Activated CD4-positive, alpha-beta T cell treated with anti-CD3 and anti-CD28 coated beads for 4 hours (primary cell): ENCODE results near the gene BICRAL.
"Not testable (repeated sequence)": the region's sequence is repeated elsewhere in the genome, so short reads cannot be mapped to it uniquely, and the experiment has no call there.

Experiments
- DNase-seq, 2 donors: peaks; one replicate each; pipeline ENCODE4 v3.0.0-alpha.2; 2020

BICRAL gene

GRCh38 chr6:42851599-42851998 is 69.7 kb downstream of the BICRAL start:
- no peak for DNase-seq

- DNase-seq, result no peak
Observed at GRCh38 chr6:42860036-42860435, 78.2 kb downstream of the BICRAL start.

GRCh38 chr6:42860481-42860880 is 78.6 kb downstream of the BICRAL start:
- DNase-seq, result no peak

GRCh38 chr6:42864602-42865001 is 82.8 kb downstream of the BICRAL start:
- no peak for DNase-seq

- DNase-seq, result no peak
Observed at GRCh38 chr6:42870145-42870936, 88.5 kb downstream of the BICRAL start.

- no peak for DNase-seq
Observed at GRCh38 chr6:42871711-42872110, 89.9 kb downstream of the BICRAL start.

- DNase-seq, result no peak
Observed at GRCh38 chr6:42873313-42873712, 91.5 kb downstream of the BICRAL start.

GRCh38 chr6:42877695-42878094 is 95.8 kb downstream of the BICRAL start:
- no peak for DNase-seq

GRCh38 chr6:42879372-42880239 is 97.8 kb downstream of the BICRAL start, which contains the start of gene RPL7L1:
Gene RPL7L1 (plus strand): TSS chr6:42879616. CDS start chr6:42879911, 295 bp downstream.
- peak; percentile 77 to 85 for DNase-seq

GRCh38 chr6:42880240-42880817 is 98.5 kb downstream of the BICRAL start:
- DNase-seq, result not testable (repeated sequence)

GRCh38 chr6:42880871-42881270 is 99.0 kb downstream of the BICRAL start:
- not testable (repeated sequence) for DNase-seq

GRCh38 chr6:42885702-42886101 is 103.8 kb downstream of the BICRAL start:
- no peak for DNase-seq

- DNase-seq, result not testable (repeated sequence)
Observed at GRCh38 chr6:42888201-42888600, 106.3 kb downstream of the BICRAL start.

- no peak for DNase-seq
Observed at GRCh38 chr6:42889815-42890214, 108.0 kb downstream of the BICRAL start.

GRCh38 chr6:42890311-42891198 is 108.7 kb downstream of the BICRAL start:
- DNase-seq, result peak; percentile 89 to 90

- DNase-seq, result no peak
Observed at GRCh38 chr6:42891199-42891722, 109.4 kb downstream of the BICRAL start.

GRCh38 chr6:42894041-42894828 is 112.4 kb downstream of the BICRAL start:
- not testable (repeated sequence) for DNase-seq

GRCh38 chr6:42896178-42896719 is 114.4 kb downstream of the BICRAL start:
- DNase-seq, result no peak

- peak; percentile 61 to 81 for DNase-seq
Observed at GRCh38 chr6:42898891-42899361, 117.1 kb downstream of the BICRAL start.

- no peak for DNase-seq
Observed at GRCh38 chr6:42899871-42900270, 118.0 kb downstream of the BICRAL start.

GRCh38 chr6:42901538-42901957 is 119.7 kb downstream of the BICRAL start:
- DNase-seq, result peak; percentile 66 to 78
